Lung microvascular endothelial cell (primary cell): ENCODE measurements around the gene COL10A1. TPM values are rescaled to one million over a fixed set of nuclear protein-coding genes. Genes with fewer than 3 reads are reported as not detected.

Experiments
- DNase-seq, 2 donors: peaks; one replicate each; pipeline versions ENCODE4 v3.0.0 to v3.0.0-alpha.2; 2010; ENCODE audit warnings: low read depth in 2 of 2
- total RNA-seq: library from RNA; depleted of rRNA; stranded (reverse); fragments of >200 nt; gene quantifications from 2 replicates; pipeline ENCODE4 v1.2.1, GENCODE V29; 2014

Gene COL10A1
- total RNA-seq: not detected in 2 replicates

DNA sequence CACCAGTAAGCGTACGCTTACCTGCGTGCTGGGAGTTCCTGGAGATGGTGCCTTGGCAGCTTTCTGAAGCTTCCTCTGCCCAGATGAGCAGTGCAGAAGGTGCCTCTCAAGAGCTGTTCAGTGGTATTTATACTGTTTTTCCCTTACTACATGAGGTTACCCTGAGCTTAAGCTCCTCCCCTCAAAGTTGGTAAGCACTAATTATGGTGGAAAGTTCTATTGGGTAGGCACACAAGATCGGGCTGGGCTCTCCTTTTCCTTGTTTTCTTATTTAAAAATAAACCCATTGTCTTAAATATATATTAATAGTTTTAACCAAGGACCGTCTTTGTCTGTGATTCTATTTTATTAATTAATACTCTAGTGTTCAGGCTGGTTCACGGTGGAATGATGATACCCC is at the start of gene COL10A1:
COL10A1 (minus strand) TSS at position 101 of the 400 bp plus-strand sequence. CDS start 640 bp downstream, outside the sequence.
- DNase-seq: no peak

DNA sequence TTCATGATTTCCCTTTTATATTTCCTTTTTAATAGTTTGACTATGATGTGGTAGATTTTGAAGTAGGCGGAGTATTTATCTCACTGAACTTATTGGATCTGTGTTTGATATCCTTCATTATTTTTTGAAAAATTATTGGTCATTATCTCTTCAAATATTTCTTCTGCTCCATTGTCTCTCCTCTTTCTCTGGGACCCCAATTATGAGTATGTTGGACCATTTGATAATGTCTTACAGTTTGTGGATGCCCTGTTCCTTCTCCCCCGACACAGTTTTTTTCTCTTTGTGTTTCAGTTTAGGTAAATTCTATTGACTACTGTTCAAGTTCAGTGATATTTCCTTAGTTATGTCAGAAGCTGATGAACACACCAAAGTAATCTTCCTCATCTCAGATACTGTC is 49.4 kb upstream of the COL10A1 start:
- DNase-seq: no peak

GRCh38 chr6:116173928-116174327 is 48.0 kb upstream of the COL10A1 start:
- no peak for DNase-seq

DNA sequence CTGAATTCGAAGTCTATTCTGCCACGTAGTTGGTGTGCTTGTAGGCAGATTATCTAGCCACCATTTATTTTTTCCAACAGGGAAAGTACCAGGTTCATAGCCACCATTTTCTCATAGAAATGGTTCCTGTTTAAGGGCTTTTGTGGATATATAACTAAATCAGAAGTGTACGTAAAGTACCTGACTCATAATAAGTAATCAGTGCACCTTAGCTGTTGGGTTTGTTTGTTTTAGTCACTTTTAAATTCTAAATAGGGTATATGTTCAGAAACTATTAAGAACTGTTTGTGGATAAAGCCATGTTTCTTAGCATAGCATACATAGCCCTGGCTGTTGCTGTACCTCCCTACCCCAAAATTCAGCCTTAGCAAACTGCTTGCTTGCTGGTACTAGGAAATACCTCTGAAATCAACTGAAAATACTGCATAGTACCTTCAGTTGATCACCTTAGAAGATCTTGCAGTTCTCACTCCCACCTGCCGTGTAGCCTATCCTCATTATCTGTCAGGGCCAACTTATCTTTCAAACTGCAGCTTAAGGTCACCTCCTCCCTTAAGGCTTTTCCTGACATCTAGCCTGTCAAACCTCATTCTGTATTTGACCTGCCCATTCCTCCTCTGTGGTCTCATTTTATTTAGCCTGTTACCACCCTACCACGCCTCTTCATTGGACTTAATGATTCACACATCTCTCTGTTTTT is 44.6 kb upstream of the COL10A1 start:
- no peak for DNase-seq

DNA sequence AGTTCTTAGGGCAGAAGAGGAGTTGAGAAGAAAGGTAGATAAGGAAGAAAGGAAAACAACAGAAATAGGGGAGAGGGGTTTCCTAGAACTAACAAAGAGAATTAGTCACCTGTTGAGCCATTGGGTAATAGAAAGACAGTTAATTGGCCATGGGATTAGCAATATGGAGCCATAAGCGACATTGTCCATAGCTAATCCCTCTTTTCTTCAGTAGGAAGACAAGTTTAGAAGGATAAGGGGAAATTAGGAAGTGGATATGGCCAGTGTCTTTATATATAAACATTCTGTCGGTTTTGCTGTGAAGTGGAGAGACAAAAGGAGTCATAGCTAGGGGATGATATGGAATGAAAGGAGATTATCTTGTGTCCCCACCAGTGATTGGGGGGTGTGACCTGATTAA is 43.9 kb upstream of the COL10A1 start:
- no peak for DNase-seq

DNA sequence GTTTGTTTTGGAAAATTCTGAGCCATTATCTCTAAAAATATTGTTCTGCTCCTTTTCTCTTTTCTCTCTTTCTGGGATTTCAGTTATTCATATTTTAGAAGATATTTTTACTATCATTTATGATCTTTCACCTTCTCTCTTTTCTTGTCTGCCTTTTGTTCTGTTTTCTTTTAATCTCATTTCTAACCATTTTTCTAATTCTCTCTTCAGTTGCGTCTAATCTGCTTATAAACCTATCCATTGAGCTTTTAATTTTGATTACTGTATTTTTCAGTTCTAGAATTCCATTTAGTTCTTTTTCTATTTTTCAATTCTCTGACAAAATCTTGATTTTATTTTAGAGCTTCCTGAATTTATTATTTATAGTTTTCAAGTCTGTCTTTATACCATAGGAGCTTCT is 42.2 kb upstream of the COL10A1 start:
- DNase-seq: no peak

- DNase-seq: no peak
Observed at GRCh38 chr6:116166369-116166768, 40.4 kb upstream of the COL10A1 start.

DNA sequence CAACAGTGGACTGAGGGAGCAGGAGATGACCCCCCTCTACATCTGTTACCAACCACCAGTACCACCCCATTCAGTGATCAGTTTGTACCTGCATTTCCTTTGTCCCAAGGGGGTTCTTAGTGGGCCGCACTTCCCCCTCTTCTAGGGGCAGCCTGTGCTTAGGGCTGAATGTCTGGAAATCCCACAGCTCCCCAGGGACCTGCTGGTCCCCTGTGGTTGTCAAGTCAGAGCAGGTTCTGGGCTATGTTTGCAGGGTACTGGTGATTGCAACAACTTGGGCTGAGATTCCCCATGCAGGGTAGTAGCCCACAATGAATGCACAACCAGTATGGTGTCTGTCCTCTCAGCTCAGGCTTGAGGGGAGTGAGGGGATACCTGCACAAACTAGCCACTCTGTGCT is 39.7 kb upstream of the COL10A1 start:
- DNase-seq: no peak

- DNase-seq: no peak
Observed at GRCh38 chr6:116159782-116160524, 34.0 kb upstream of the COL10A1 start.

- DNase-seq: no peak
Observed at GRCh38 chr6:116158641-116159040, 32.7 kb upstream of the COL10A1 start.

GRCh38 chr6:116157391-116157790 is 31.5 kb upstream of the COL10A1 start:
- DNase-seq: no peak

DNA sequence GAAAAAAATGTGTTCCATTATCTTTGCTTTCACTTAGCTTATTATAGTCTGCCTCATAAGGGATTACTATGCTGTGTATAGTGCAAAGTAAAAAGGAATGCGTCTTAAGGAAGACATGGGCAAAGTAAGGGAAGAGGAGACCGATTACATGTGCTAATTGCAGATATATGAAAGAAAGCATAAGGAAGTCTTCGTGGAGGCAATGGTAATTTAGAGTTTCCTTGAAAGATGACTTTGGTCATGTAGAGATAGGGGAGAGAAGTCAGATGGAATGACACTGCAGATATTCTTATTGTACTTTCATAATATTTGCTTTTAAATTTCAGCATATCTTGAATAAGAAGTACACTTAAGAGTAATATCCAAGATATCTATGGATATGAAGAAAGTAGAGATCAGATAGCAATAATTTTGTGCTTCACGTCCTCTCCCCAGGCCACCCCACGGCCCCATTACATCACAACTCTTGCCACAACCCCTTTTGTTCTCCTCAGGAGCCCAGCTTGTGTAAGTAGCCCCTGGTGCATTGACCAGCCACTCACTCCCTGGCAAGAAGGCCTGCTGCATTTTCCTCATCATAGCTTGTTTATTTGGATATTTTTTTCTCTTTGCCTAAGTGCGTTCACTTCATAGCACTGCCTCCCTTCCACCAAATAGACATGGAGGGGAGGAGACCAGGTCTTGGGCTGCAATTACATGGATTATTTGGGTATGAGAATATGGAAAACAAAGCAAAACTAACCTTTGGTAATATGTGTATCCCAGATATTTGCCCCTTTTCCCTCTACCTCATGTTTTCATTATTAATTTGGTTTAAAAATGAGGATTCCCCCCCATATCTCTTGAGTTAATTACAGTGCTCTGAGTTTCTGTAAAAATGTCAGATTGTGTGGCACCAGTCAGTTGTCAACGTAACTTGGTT is 30.7 kb upstream of the COL10A1 start:
- no peak for DNase-seq

- DNase-seq: no peak
Observed at GRCh38 chr6:116154887-116155286, 29.0 kb upstream of the COL10A1 start.

GRCh38 chr6:116152620-116153019 is 26.7 kb upstream of the COL10A1 start:
- no peak for DNase-seq

GRCh38 chr6:116145803-116146675 is 20.1 kb upstream of the COL10A1 start:
- DNase-seq: no peak

DNA sequence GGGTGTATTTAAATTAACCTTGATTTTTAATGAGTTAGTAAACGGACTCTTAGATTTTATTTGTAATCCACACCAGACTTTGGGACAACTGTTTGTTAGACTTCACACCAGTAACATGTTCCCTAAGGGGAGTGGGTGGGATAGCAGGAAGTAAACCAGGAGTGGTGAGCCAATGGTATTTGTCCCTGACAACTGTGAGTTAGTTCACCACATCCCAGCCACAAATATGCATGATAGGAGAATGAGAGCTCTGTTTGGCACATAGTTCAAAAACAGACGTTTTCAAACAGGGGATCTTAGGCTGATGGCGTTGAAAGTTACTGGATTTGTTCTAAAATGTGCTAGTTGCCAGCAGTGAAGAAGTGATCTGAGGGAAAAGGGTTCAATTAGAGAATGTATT is 18.7 kb upstream of the COL10A1 start:
- DNase-seq: no peak

GRCh38 chr6:116139917-116140316 is 14.0 kb upstream of the COL10A1 start:
- no peak for DNase-seq

DNA sequence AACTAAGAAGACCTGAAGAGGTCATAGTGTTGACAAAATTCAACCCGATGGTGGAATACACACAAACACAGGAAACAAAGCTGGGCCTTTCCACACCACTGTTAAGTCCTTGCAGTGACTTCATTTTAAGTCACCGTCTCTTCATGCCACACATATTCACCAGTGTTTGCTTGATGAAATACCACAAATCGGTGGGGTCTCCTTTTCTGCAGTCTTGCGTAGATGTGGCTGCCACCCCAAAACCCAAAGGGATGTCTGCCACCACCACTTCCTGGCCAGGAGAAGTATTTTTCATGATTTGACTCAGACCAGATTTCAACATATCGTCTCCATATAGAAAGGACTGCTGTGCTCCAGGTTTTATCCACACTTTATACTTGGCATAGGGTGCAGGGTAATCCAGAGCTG is 11.0 kb upstream of the COL10A1 start:
- no peak for DNase-seq

DNA sequence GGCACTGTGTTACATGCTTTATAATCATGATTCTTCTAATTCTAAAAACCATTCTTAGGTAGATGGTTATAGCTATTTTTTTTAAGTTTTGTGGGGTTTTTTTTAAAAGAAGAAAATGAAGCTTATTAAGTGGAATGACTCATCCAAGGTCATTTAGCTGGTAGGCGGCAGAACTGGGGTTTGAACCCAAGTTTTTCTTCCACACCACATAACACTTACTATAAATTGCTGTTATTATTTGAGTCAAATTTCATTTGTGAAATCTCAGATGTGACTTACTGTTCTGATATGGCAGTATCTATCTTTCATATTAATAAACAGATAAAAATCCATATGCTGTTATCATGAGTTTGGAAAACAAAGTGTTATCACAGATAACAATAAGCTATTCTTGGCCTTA is 10.4 kb upstream of the COL10A1 start:
- DNase-seq: no peak

DNA sequence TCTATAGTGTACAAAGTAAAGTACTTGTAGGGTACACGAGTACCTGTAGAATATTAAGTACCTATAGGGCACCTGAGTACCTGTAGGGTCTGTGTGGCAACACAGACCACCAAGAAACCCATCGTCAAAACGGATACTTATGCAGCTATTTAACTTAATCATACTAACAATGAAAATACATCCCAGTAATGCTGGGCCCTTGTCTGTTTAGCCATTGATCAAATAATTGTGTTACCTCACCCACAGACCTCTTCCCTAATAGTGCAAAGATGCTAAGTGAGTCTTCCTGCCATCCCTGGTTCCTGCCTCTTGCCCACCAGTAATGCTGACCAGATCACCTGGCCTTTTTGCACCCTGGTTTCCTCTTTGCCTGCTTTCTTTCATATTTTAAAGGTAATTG is 7.5 kb upstream of the COL10A1 start:
- no peak for DNase-seq
